Measurements from ENCODE around the gene GAGE12J. TPM values are rescaled to one million over a fixed set of nuclear protein-coding genes. Genes with fewer than 3 reads are reported as not detected.
"Not testable (repeated sequence)": the region's sequence is repeated elsewhere in the genome, so short reads cannot be mapped to it uniquely, and the experiment has no call there.

The GAGE12J gene
- total RNA-seq, 1 experiment from 2014 or later, result not detected

DNA sequence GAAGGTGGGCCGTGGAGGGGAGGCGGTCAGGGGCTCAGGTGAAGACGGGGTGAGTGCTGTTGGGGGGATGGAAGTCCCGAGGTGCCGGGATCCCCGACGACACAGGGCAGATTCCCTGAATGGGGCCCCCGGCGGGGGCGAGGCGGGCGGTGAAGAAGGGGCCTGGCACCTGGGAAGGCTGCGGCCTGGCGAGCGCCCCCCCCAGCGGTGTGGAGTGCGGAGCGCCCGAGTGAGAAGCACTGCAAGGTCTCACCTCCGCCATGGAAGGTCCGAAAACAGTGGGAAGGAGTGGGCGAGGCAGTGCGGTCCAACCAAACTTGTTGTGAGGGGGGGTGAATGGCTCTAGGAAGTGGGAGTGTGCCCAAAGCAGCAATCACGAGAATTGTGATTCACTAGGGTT is 19.6 kb downstream of the GAGE12J start:
- not testable (repeated sequence) for DNase-seq; H3K27me3 ChIP-seq; H3K9me3 ChIP-seq (replicated peaks); H3K4me1 ChIP-seq; H3K4me3 ChIP-seq; H3K27ac ChIP-seq; H3K36me3 ChIP-seq

DNA sequence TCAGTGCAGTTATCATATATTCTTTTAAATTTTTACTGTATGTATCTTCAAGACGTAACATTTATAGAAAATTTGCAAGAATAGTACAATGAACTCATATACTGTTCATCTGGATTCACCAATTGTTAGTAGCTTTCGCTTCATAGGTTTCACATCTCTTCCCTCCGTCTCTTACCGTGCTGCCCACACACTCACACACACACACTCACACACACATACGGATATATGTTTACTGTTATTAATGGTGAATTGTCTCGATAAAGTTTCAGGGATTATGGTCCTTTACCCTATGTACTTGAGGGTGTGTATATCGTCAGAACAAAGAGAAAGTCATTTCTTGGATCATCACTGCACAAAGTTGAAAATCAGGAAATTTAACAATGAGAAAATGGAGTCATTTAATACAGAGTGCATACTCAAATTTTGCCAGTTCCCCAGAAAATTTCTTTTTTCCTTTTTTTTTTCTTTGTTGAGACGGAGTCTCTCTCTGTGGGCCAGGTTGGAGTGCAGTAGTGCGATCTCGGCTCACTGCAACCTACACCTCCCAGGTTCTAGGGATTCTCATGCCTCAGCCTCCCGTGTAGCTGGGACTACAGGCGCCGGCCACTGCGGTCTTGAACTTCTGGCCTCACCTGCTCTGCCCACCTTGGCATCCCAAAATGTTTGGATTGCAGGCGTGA is 22.8 kb downstream of the GAGE12J start:
- not testable (repeated sequence) for H3K36me3 ChIP-seq; H3K9me3 ChIP-seq (replicated peaks); H3K4me3 ChIP-seq; DNase-seq; H3K27ac ChIP-seq; H3K27me3 ChIP-seq; H3K4me1 ChIP-seq

DNA sequence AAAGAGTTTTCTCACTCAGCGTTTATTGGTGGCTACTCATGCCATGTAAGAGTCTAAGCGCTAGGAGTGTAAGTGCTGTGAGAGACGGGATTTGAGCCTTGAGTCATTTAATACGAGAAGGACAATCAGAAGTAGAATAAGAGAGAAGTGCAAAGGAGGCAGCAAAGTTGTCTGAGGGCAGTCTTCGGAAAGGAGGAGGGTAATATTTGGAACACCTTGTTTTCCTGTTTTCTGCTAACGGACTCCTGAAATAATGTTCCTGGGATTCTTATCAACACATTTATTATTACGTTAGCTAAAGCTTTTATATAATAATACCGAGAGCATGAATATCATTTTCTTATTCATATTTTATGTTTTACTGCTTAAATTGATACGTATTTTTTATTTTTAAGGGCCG is 23.6 kb downstream of the GAGE12J start:
- H3K27ac ChIP-seq; H3K4me1 ChIP-seq; H3K36me3 ChIP-seq; H3K9me3 ChIP-seq (replicated peaks); DNase-seq; H3K4me3 ChIP-seq; H3K27me3 ChIP-seq: not testable (repeated sequence)

DNA sequence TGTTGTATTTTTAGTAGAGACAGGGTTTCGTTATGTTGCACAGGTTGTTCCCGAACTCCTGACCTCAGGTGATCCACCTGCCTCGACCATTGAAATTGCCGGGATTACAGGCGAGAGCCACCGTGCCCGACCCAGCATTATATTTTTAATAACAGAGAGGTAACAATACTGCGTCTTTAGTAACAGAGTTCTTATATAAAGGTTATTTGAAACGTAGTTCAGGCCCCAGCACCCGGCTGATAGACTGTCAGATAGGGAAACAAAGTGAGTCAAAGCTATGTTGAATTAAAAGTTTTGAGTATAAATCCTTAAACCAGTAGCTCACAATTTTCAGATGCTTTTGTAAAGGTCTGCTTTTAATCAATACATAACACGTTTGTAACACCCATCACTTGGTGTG is 24.3 kb downstream of the GAGE12J start:
- not testable (repeated sequence) for H3K36me3 ChIP-seq; H3K27ac ChIP-seq; DNase-seq; H3K9me3 ChIP-seq (replicated peaks); H3K4me3 ChIP-seq; H3K4me1 ChIP-seq; H3K27me3 ChIP-seq

Other genes with a start within 250 kb of the GAGE12J start
- gene PRAF2, start 248.0 kb upstream of the GAGE12J start, total RNA-seq (2014; rRNA removed; shearing (Covaris generic)), result 4.7 and 5.0 TPM in 2 replicates
- gene WDR45, start 242.2 kb upstream of the GAGE12J start, total RNA-seq (2014; rRNA removed; shearing (Covaris generic)), result 18.0 and 18.1 TPM in 2 replicates
- 13.0 and 14.3 TPM in 2 replicates for gene GPKOW, start 198.3 kb upstream of the GAGE12J start, total RNA-seq (2014; rRNA removed; shearing (Covaris generic))
- gene MAGIX, start 159.3 kb upstream of the GAGE12J start, total RNA-seq (2014; rRNA removed; shearing (Covaris generic)), result 0.53 and 1.2 TPM in 2 replicates
- 50.3 and 56.6 TPM in 2 replicates for gene PLP2, start 150.1 kb upstream of the GAGE12J start, total RNA-seq (2014; rRNA removed; shearing (Covaris generic))
- 3.4 TPM in 2 replicates for gene PRICKLE3, start 135.7 kb upstream of the GAGE12J start, total RNA-seq (2014; rRNA removed; shearing (Covaris generic))
- gene SYP, start 121.8 kb upstream of the GAGE12J start, total RNA-seq (2014; rRNA removed; shearing (Covaris generic)), result 0.10 and 0.45 TPM in 2 replicates
- not detected in 2 replicates for gene CACNA1F, start 88.7 kb upstream of the GAGE12J start, total RNA-seq (2014; rRNA removed; shearing (Covaris generic))
- gene CCDC22, start 86.6 kb upstream of the GAGE12J start, total RNA-seq (2014; rRNA removed; shearing (Covaris generic)), result 6.6 and 6.7 TPM in 2 replicates
- gene FOXP3, start 57.3 kb upstream of the GAGE12J start, total RNA-seq (2014; rRNA removed; shearing (Covaris generic)), result not detected in 2 replicates
- gene PPP1R3F, start 52.2 kb upstream of the GAGE12J start, total RNA-seq (2014; rRNA removed; shearing (Covaris generic)), result 1.6 and 1.9 TPM in 2 replicates
- not detected in 2 replicates for gene GAGE10, start 18.4 kb upstream of the GAGE12J start, total RNA-seq (2014; rRNA removed; shearing (Covaris generic))
- gene GAGE13, start 9.5 kb downstream of the GAGE12J start, total RNA-seq (2014; rRNA removed; shearing (Covaris generic)), result not detected in 2 replicates
- gene GAGE12C, start 210.1 kb downstream of the GAGE12J start, total RNA-seq (2014; rRNA removed; shearing (Covaris generic)), result not detected in 2 replicates
- gene GAGE12D, start 219.7 kb downstream of the GAGE12J start, total RNA-seq (2014; rRNA removed; shearing (Covaris generic)), result not detected in 2 replicates
- not detected in 2 replicates for gene GAGE12E, start 229.3 kb downstream of the GAGE12J start, total RNA-seq (2014; rRNA removed; shearing (Covaris generic))
- not detected in 2 replicates for gene GAGE12F, start 238.8 kb downstream of the GAGE12J start, total RNA-seq (2014; rRNA removed; shearing (Covaris generic))
- not detected in 2 replicates for gene GAGE12G, start 248.4 kb downstream of the GAGE12J start, total RNA-seq (2014; rRNA removed; shearing (Covaris generic))